ENCODE data around the gene PHOX2A. TPM values are rescaled to one million over a fixed set of nuclear protein-coding genes. Genes with fewer than 3 reads are reported as not detected.

The PHOX2A gene
- total and polyA plus RNA-seq, 7 experiments from 2014 or later, result not detected

DNA sequence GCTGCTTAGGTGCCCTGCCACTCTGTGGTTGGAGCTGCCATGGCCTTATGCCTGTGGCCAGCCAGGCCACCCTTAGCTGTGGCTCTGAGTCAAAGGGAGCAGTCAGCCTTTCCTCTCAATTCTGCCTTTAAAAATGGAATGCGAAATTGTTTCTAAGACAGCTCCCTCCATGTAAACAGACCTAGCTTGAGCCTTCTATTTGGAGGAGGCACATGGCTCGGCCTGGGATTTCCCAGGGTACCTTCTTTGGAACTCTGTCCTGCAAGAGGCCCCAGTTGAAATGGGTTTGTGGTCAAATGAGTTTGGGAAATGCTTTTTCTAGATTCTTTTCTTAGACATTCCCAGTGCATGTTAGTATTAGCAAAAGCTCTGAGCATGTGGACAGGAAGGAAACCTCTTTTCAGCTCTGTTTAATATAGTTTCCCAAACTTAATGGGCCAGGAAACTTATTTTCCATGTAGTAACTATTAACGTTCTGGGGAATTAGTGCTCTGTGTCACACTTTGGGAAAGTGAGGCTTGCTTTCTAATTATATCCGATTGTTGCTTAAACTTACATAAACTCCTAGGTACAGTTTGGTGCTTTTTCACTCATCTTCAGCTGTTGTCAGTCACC is 7.8 kb downstream of the PHOX2A start:
- Histone ChIP-seq H3K4me3 (ENCODE audit: low read length) (no peak overlapping the region), H3K36me3 (ENCODE audit: control insufficient read depth in 2 of 3, insufficient read depth in 3 of 3, low read length in 3 of 3) (peaks cover 0 to 67% (median 3%) of the 10 kb centered on the region in 3 experiments), H3K9me3 (ENCODE audit: control insufficient read depth in 2 of 3, low read length in 3 of 3) (no peaks in the 10 kb centered on the region), H3K27ac (ENCODE audit: low read depth, low read length) (no peak overlapping the region), H3K4me1 (ENCODE audit: control insufficient read depth in 2 of 2, insufficient read depth in 2 of 2, low read length in 2 of 2) (peaks cover 0 to 15% of the 10 kb centered on the region in 2 donors), H3K27me3 (ENCODE audit: control insufficient read depth in 2 of 2, insufficient read depth in 2 of 2, low read length in 2 of 2) (peaks cover 0 to 15% of the 10 kb centered on the region in 2 donors)
- CTCF ChIA-PET, result no interaction called here
- peak overlapping the region in 1 of 9 donors; percentile 32 for H3K27ac Mint-ChIP-seq
- H3K27me3 Mint-ChIP-seq, result peaks cover 10 to 22% (median 16%) of the 10 kb centered on the region in 5 donors
- POLR2A ChIA-PET, result interaction anchor here (1.7 kb wide), 1 partner anchor 12 kb away, joined by 6 read pairs; the partner anchor contains the start of gene INPPL1
- H3K4me3 Mint-ChIP-seq, result no peak overlapping the region
- H3K4me1 Mint-ChIP-seq, result peaks cover 11 to 24% (median 20%) of the 10 kb centered on the region in 7 donors
- ATAC-seq (no peak), DNase-seq (no peak)
- H3K36me3 Mint-ChIP-seq, result peaks cover 0 to 25% (median 6%) of the 10 kb centered on the region in 5 donors
- no peaks in the 10 kb centered on the region for H3K9me3 Mint-ChIP-seq
- intact Hi-C loops (cut with micrococcal nuclease), result loop anchor here (5.0 kb wide), 2 partner anchors 196 to 209 kb away; partner anchors contain the start of gene CLPB (in 1 of the 2)

GRCh38 chr11:72235351-72236057 is 8.5 kb downstream of the PHOX2A start:
- peaks cover 0 to 10% of the 10 kb centered on the region in 2 donors for H3K4me1 ChIP-seq (ENCODE audit: control insufficient read depth in 2 of 2, insufficient read depth in 2 of 2, low read length in 2 of 2)
- no peaks in the 10 kb centered on the region for H3K9me3 ChIP-seq (ENCODE audit: control insufficient read depth in 2 of 3, low read length in 3 of 3)
- no peak overlapping the region for H3K27ac ChIP-seq (ENCODE audit: low read depth, low read length)
- intact Hi-C loops (cut with micrococcal nuclease), result loop anchor here (5.0 kb wide), 2 partner anchors 197 to 208 kb away; partner anchors contain the start of gene CLPB (in 1 of the 2)
- ChIA-PET POLR2A (interaction anchor here (1.7 kb wide), 1 partner anchor 11 kb away, joined by 6 read pairs; the partner anchor contains the start of gene INPPL1), CTCF (no interaction called here)
- no peak overlapping the region for H3K4me3 Mint-ChIP-seq
- H3K36me3 Mint-ChIP-seq, result peaks cover 0 to 26% (median 6%) of the 10 kb centered on the region in 5 donors
- H3K4me3 ChIP-seq (ENCODE audit: low read length), result no peak overlapping the region
- peaks cover 4 to 15% (median 9%) of the 10 kb centered on the region in 5 donors for H3K27me3 Mint-ChIP-seq
- peaks cover 0 to 10% of the 10 kb centered on the region in 2 donors for H3K27me3 ChIP-seq (ENCODE audit: control insufficient read depth in 2 of 2, insufficient read depth in 2 of 2, low read length in 2 of 2)
- DNase-seq (no peak), ATAC-seq (no peak)
- no peak overlapping the region for H3K27ac Mint-ChIP-seq
- H3K36me3 ChIP-seq (ENCODE audit: control insufficient read depth in 2 of 3, insufficient read depth in 3 of 3, low read length in 3 of 3), result peaks cover 0 to 74% (median 3%) of the 10 kb centered on the region in 3 experiments
- H3K9me3 Mint-ChIP-seq, result no peaks in the 10 kb centered on the region
- H3K4me1 Mint-ChIP-seq, result peaks cover 4 to 18% (median 13%) of the 10 kb centered on the region in 7 donors

- Histone ChIP-seq H3K4me1 (ENCODE audit: control insufficient read depth in 2 of 2, insufficient read depth in 2 of 2, low read length in 2 of 2) (peaks cover 0 to 4% of the 10 kb centered on the region in 2 donors), H3K9me3 (ENCODE audit: control insufficient read depth in 2 of 3, low read length in 3 of 3) (no peaks in the 10 kb centered on the region), H3K27ac (ENCODE audit: low read depth, low read length) (no peak overlapping the region), H3K27me3 (ENCODE audit: control insufficient read depth in 2 of 2, insufficient read depth in 2 of 2, low read length in 2 of 2) (peaks cover 0 to 4% of the 10 kb centered on the region in 2 donors), H3K36me3 (ENCODE audit: control insufficient read depth in 2 of 3, insufficient read depth in 3 of 3, low read length in 3 of 3) (peaks cover 0 to 80% (median 3%) of the 10 kb centered on the region in 3 experiments), H3K4me3 (ENCODE audit: low read length) (no peak overlapping the region)
- H3K36me3 Mint-ChIP-seq, result peaks cover 0 to 26% (median 6%) of the 10 kb centered on the region in 5 donors
- H3K9me3 Mint-ChIP-seq, result no peaks in the 10 kb centered on the region
- intact Hi-C loops (cut with micrococcal nuclease), result loop anchor here (5.0 kb wide), 2 partner anchors 197 to 208 kb away; partner anchors contain the start of gene CLPB (in 1 of the 2)
- ATAC-seq (no peak), DNase-seq (no peak)
- peak overlapping the region in 4 of 9 donors; percentile 13 to 71 (median 66) for H3K27ac Mint-ChIP-seq
- POLR2A ChIA-PET, result interaction anchor here (1.7 kb wide), 1 partner anchor 10 kb away, joined by 6 read pairs; the partner anchor contains the start of gene INPPL1
- peaks cover 0 to 13% (median 8%) of the 10 kb centered on the region in 7 donors for H3K4me1 Mint-ChIP-seq
- CTCF ChIA-PET, result no interaction called here
- no peak overlapping the region for H3K4me3 Mint-ChIP-seq
- H3K27me3 Mint-ChIP-seq, result peaks cover 0 to 11% (median 5%) of the 10 kb centered on the region in 5 donors
Measured at GRCh38 chr11:72234920-72235319, 9.1 kb downstream of the PHOX2A start.

DNA sequence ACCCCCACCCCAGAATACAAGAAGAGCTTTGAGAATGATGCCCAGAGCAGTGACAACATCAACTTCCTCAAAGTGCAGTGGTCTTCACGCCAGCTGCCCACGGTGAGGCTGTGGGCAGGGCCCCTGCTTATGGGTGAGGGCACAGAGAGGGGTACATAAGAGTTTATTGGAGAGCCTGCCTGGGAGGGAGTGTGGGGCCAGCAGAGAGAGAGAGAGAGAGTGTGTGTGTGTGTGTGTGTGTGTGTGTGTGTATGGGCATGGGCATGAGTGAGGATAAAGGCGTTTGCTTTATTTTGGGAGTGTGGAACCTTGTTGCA is 9.5 kb downstream of the PHOX2A start:
- Mint-ChIP-seq H3K27me3 (peaks cover 0 to 10% (median 4%) of the 10 kb centered on the region in 5 donors), H3K27ac (peak overlapping the region in 4 of 9 donors; percentile 13 to 72 (median 68)), H3K4me3 (no peak overlapping the region), H3K4me1 (peaks cover 0 to 12% (median 7%) of the 10 kb centered on the region in 7 donors), H3K9me3 (no peaks in the 10 kb centered on the region), H3K36me3 (peaks cover 0 to 26% (median 6%) of the 10 kb centered on the region in 5 donors)
- no peak for DNase-seq
- no peak overlapping the region for H3K27ac ChIP-seq (ENCODE audit: low read depth, low read length)
- peaks cover 0 to 2% of the 10 kb centered on the region in 2 donors for H3K4me1 ChIP-seq (ENCODE audit: control insufficient read depth in 2 of 2, insufficient read depth in 2 of 2, low read length in 2 of 2)
- intact Hi-C loops (cut with micrococcal nuclease), result no loop called here
- ChIA-PET POLR2A (no interaction called here), CTCF (no interaction called here)
- H3K36me3 ChIP-seq (ENCODE audit: control insufficient read depth in 2 of 3, insufficient read depth in 3 of 3, low read length in 3 of 3), result peaks cover 0 to 84% (median 3%) of the 10 kb centered on the region in 3 experiments
- no peaks in the 10 kb centered on the region for H3K9me3 ChIP-seq (ENCODE audit: control insufficient read depth in 2 of 3, low read length in 3 of 3)
- no peak overlapping the region for H3K4me3 ChIP-seq (ENCODE audit: low read length)
- peaks cover 0 to 2% of the 10 kb centered on the region in 2 donors for H3K27me3 ChIP-seq (ENCODE audit: control insufficient read depth in 2 of 2, insufficient read depth in 2 of 2, low read length in 2 of 2)
- no peak for ATAC-seq

- Mint-ChIP-seq H3K9me3 (no peaks in the 10 kb centered on the region), H3K36me3 (peaks cover 0 to 32% (median 6%) of the 10 kb centered on the region in 5 donors), H3K27ac (peak overlapping the region in 5 of 9 donors; percentile 13 to 81 (median 72)), H3K27me3 (peaks cover 0 to 5% (median 0%) of the 10 kb centered on the region in 5 donors), H3K4me3 (no peak overlapping the region), H3K4me1 (peaks cover 0 to 8% (median 2%) of the 10 kb centered on the region in 7 donors)
- H3K4me1 ChIP-seq (ENCODE audit: control insufficient read depth in 2 of 2, insufficient read depth in 2 of 2, low read length in 2 of 2), result no peaks in the 10 kb centered on the region
- peaks cover 0 to 90% (median 3%) of the 10 kb centered on the region in 3 experiments for H3K36me3 ChIP-seq (ENCODE audit: control insufficient read depth in 2 of 3, insufficient read depth in 3 of 3, low read length in 3 of 3)
- intact Hi-C loops (cut with micrococcal nuclease), result no loop called here
- ATAC-seq (no peak), DNase-seq (peak in 1 of 9 donors; percentile 17)
- H3K27me3 ChIP-seq (ENCODE audit: control insufficient read depth in 2 of 2, insufficient read depth in 2 of 2, low read length in 2 of 2), result no peaks in the 10 kb centered on the region
- ChIA-PET POLR2A (no interaction called here), CTCF (no interaction called here)
- H3K27ac ChIP-seq (ENCODE audit: low read depth, low read length), result no peak overlapping the region
- no peaks in the 10 kb centered on the region for H3K9me3 ChIP-seq (ENCODE audit: control insufficient read depth in 2 of 3, low read length in 3 of 3)
- H3K4me3 ChIP-seq (ENCODE audit: low read length), result no peak overlapping the region
Measured at GRCh38 chr11:72233773-72234513, 10.0 kb downstream of the PHOX2A start.

GRCh38 chr11:72233056-72233772 is 10.8 kb downstream of the PHOX2A start:
- intact Hi-C loops (cut with micrococcal nuclease), result no loop called here
- Mint-ChIP-seq H3K9me3 (no peaks in the 10 kb centered on the region), H3K4me3 (no peak overlapping the region), H3K4me1 (peaks cover 0 to 7% (median 0%) of the 10 kb centered on the region in 7 donors), H3K27me3 (peaks cover 0 to under 1% (median 0%) of the 10 kb centered on the region in 5 donors), H3K27ac (peak overlapping the region in 4 of 9 donors; percentile 33 to 76 (median 53)), H3K36me3 (peaks cover 0 to 33% (median 6%) of the 10 kb centered on the region in 5 donors)
- no peak overlapping the region for H3K4me3 ChIP-seq (ENCODE audit: low read length)
- H3K27me3 ChIP-seq (ENCODE audit: control insufficient read depth in 2 of 2, insufficient read depth in 2 of 2, low read length in 2 of 2), result no peaks in the 10 kb centered on the region
- CTCF ChIA-PET, result no interaction called here
- no peaks in the 10 kb centered on the region for H3K4me1 ChIP-seq (ENCODE audit: control insufficient read depth in 2 of 2, insufficient read depth in 2 of 2, low read length in 2 of 2)
- peak in 1 of 9 donors; percentile 15 for DNase-seq
- no peaks in the 10 kb centered on the region for H3K9me3 ChIP-seq (ENCODE audit: control insufficient read depth in 2 of 3, low read length in 3 of 3)
- no peak overlapping the region for H3K27ac ChIP-seq (ENCODE audit: low read depth, low read length)
- no peak for ATAC-seq
- H3K36me3 ChIP-seq (ENCODE audit: control insufficient read depth in 2 of 3, insufficient read depth in 3 of 3, low read length in 3 of 3), result peaks cover 0 to 97% (median 3%) of the 10 kb centered on the region in 3 experiments
- POLR2A ChIA-PET, result no interaction called here

Measured in naive thymus-derived CD4-positive, alpha-beta T cell (primary cell).